Epithelial cell of proximal tubule (primary cell): ENCODE measurements around the gene FAAP100. TPM values are rescaled to one million over a fixed set of nuclear protein-coding genes. Genes with fewer than 3 reads are reported as not detected.
A peak's percentile ranks its signal among the peaks of the same experiment; 100 is the strongest.

Experiments
- DNase-seq: peaks from one replicate; pipeline ENCODE4 v3.0.0-alpha.2; 2011; ENCODE audit warnings: low read depth
- H3K4me3 ChIP-seq: 2 replicates; pipeline ENCODE4 v1.5.1; 2011; ENCODE audit warnings: low read depth, mild to moderate bottlenecking, low read length
- CTCF ChIP-seq: conservative IDR thresholded peaks from 2 replicates; pipeline ENCODE4 v1.5.1; 2012; ENCODE audit warnings: low read depth, mild to moderate bottlenecking, low read length
- total RNA-seq: library from RNA; depleted of rRNA; stranded (reverse); fragments of >200 nt; gene quantifications from 2 replicates; pipeline ENCODE4 v1.2.3, GENCODE V29; 2015

The FAAP100 gene
- total RNA-seq, 1 donor from 2014 or later: 33.8 TPM

GRCh38 chr17:81509972-81510784 is 42.0 kb downstream of the FAAP100 start:
- no peak for TF ChIP-seq CTCF
- no peak for DNase-seq

GRCh38 chr17:81509207-81509971 is 42.8 kb downstream of the FAAP100 start:
- DNase-seq: no peak
- peak overlapping the region; percentile 89 for H3K4me3 ChIP-seq
- no peak for TF ChIP-seq CTCF

More at GRCh38 chr17:81509972-81510784, 42.0 kb downstream of the FAAP100 start:
- peak overlapping the region; percentile 89 for H3K4me3 ChIP-seq

- no peak for TF ChIP-seq CTCF
- peak overlapping the region; percentile 89 for H3K4me3 ChIP-seq
- DNase-seq: no peak
Measured at GRCh38 chr17:81508639-81509206, 43.4 kb downstream of the FAAP100 start.

GRCh38 chr17:81503619-81504018 is 48.5 kb downstream of the FAAP100 start:
- no peak overlapping the region for H3K4me3 ChIP-seq
- no peak for TF ChIP-seq CTCF
- no peak for DNase-seq

- H3K4me3 ChIP-seq: no peak overlapping the region
- TF ChIP-seq CTCF: no peak
- DNase-seq: no peak
Measured at GRCh38 chr17:81502471-81503017, 49.6 kb downstream of the FAAP100 start.

GRCh38 chr17:81500047-81500446 is 52.1 kb downstream of the FAAP100 start:
- DNase-seq: no peak
- TF ChIP-seq CTCF: no peak
- H3K4me3 ChIP-seq: no peak overlapping the region
